Body of pancreas (tissue), 4 donors: ENCODE results near the gene RSPH6A.

Experiments
- CTCF ChIP-seq, 7 experiments: fragments of 450-650 bp in 4 of 7; fragments of 200-600 bp in 3 of 7; sonication (generic) in 3 of 7; IDR thresholded peaks; one replicate each; pipeline ENCODE4 v1.5.1; 2016 to 2019; ENCODE audit warnings: antibody characterized with exemption in 7 of 7
- POLR2A ChIP-seq, 3 donors: fragments of 450-650 bp; IDR thresholded peaks; one replicate each; pipeline ENCODE4 v1.6.1; 2016; ENCODE audit warnings: antibody characterized with exemption in 3 of 3, mild to moderate bottlenecking in 2 of 3

- peak; percentile 97 to 99 (median 99) for TF ChIP-seq CTCF (IDR thresholded peaks at IDR 0.05)
- TF ChIP-seq POLR2A (IDR thresholded peaks at IDR 0.05): no peak
Measured at GRCh38 chr19:45817010-45817724, 2.1 kb upstream of the RSPH6A start.
